Hematopoietic multipotent progenitor cell treated with erythropoietin and hydrocortisone succinate and interleukin-3 and kit ligand, for 8 days (in vitro differentiated cells): ENCODE results near the gene FAM149A.

Experiments used
- DNase-seq: peaks from one replicate; pipeline ENCODE4 v3.0.0-alpha.2; 2015

FAM149A gene

GRCh38 chr4:186205156-186205555 lies 100.7 kb downstream of the FAM149A start:
- no peak for DNase-seq

DNA sequence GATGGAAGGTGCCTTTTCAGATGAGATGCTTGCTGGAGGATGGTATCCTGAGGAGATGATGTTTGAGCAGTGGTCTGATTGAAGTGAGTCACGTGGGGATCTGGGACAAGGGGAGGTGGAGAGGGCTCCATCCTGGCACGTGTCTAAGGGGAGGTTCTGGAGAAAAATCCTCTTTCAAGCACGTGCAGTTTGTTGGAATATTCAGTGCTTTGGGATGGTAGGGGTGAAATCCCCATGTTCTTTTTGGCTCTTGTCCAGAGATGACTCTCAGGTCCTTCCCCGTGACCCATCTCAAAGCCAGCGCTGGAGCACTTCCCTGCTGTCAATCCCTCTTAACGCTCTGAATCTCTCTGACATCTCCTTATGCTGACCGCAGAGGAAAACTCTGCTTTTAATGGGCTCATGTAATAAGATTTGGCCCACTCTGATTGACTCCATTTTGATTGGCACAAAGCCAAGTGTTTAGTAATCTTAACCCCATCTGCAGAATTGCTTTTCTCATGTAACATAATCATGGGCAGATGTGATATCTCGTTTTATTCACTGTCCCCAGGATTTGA lies 112.0 kb downstream of the FAM149A start:
- DNase-seq: no peak

DNA sequence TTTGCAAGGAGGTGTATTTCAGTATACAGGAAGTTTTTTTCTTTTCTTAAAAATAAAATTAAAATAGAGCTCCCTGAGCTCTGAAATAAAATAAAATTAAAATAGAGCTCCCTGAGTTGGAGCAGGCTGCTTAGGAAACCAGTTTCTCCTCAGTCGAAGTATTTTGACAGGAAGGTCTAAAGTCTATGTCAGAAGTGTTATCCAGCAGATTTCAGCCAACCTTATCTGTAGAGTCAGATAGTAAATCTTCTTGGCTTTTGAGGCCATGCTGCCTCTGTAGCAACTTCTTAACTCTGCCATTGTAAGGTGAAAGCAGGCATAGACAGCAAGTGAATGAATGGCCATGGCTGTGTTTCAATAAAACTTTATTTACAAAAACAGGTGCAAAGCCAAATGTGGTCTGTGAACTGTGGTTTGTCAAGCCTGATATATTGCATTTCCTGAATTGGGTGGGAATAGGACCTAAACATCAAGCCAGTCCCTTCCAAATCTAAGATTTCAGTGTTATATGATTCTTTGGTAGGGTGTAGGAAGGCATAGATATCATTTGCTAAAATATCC lies 113.3 kb downstream of the FAM149A start:
- DNase-seq: no peak

GRCh38 chr4:186221624-186222023 lies 117.1 kb downstream of the FAM149A start:
- no peak for DNase-seq
